H1 (cell line): ENCODE measurements around the gene SERINC5. TPM values are rescaled to one million over a fixed set of nuclear protein-coding genes. Genes with fewer than 3 reads are reported as not detected.

Source experiments
- CTCF ChIA-PET: fragments of 300-600 bp; sonication (Branson Sonifier 250); formaldehyde crosslinking; loops from one replicate; lab custom pipeline; 2021; ENCODE audit not compliant: partially characterized antibody; lab: Charles Lee
- POLR2A ChIA-PET: fragments of 300-600 bp; sonication (Branson Sonifier 250); formaldehyde crosslinking; loops from one replicate; lab custom pipeline; 2021; ENCODE audit warnings: inconsistent platforms; ENCODE audit not compliant: partially characterized antibody; lab: Charles Lee
- DNase-seq, 2 experiments: peaks; one replicate each; pipeline versions ENCODE4 v3.0.0 to v3.0.0-alpha.2; 2010 to 2022; ENCODE audit warnings: low spot score in 2 of 2, low read depth in 1 of 2, mixed read lengths in 1 of 2
- FAIRE-seq: peaks from 2 replicates; lab custom pipeline; 2011; peaks lifted over from hg19 to GRCh38; lab: Jason Lieb, UNC
- H2AFZ ChIP-seq: 2 replicates; pipeline ENCODE4 v1.8.1; 2012; ENCODE audit warnings: low read length, inconsistent platforms
- H2AK5ac ChIP-seq: 2 replicates; pipeline ENCODE4 v1.6.1; 2013; ENCODE audit warnings: low read depth, low read length
- H2BK120ac ChIP-seq: replicated peaks from 2 replicates; pipeline ENCODE3; 2013; ENCODE audit warnings: low read depth, low read length, inconsistent platforms
- H2BK12ac ChIP-seq: 2 replicates; pipeline ENCODE4 v1.6.1; 2013; ENCODE audit warnings: low read depth, low read length
- H2BK15ac ChIP-seq: 2 replicates; pipeline ENCODE4 v1.6.1; 2013; ENCODE audit warnings: low read length
- H2BK20ac ChIP-seq: 2 replicates; pipeline ENCODE4 v1.6.1; 2013; ENCODE audit warnings: low read length
- H2BK5ac ChIP-seq: 2 replicates; pipeline ENCODE4 v1.6.1; 2013; ENCODE audit warnings: low read depth, low read length
- H3K14ac ChIP-seq: 2 replicates; pipeline ENCODE4 v1.6.1; 2013; ENCODE audit warnings: inconsistent platforms; ENCODE audit not compliant: insufficient read length
- H3K18ac ChIP-seq: 2 replicates; pipeline ENCODE4 v1.6.1; 2013; ENCODE audit warnings: low read length; ENCODE audit errors: extremely low read depth
- H3K23ac ChIP-seq: 2 replicates; pipeline ENCODE4 v1.6.1; 2013; ENCODE audit warnings: inconsistent platforms; ENCODE audit not compliant: insufficient read length
- H3K23me2 ChIP-seq: 2 replicates; pipeline ENCODE4 v1.6.1; 2013; ENCODE audit warnings: low read depth, low read length
- H3K27ac ChIP-seq: 2 replicates; pipeline ENCODE4 v1.6.1; 2011; ENCODE audit warnings: low read depth, low read length, inconsistent platforms
- H3K27me3 ChIP-seq, 4 experiments: replicated peaks in 1 of 4; 1 replicate in 1 of 4; 2 replicates in 3 of 4; pipeline versions ENCODE4 v1.6.1 to v1.8.1; 2011 to 2013; ENCODE audit warnings: low read length in 3 of 4, mild to moderate bottlenecking in 3 of 4, inconsistent platforms in 2 of 4, mixed read lengths in 2 of 4, moderate library complexity in 1 of 4; ENCODE audit not compliant: control insufficient read depth in 3 of 4, insufficient read depth in 3 of 4; ENCODE audit errors: extremely low read depth in 1 of 4
- H3K36me3 ChIP-seq, 4 experiments: 2 replicates each; pipeline versions ENCODE4 v1.6.1 to v1.8.1; 2011 to 2013; ENCODE audit warnings: mild to moderate bottlenecking in 4 of 4, low read length in 3 of 4, moderate library complexity in 2 of 4, control low read depth in 1 of 4, inconsistent platforms in 1 of 4; ENCODE audit not compliant: insufficient read depth in 4 of 4, control insufficient read depth in 2 of 4
- H3K4ac ChIP-seq: replicated peaks from 2 replicates; pipeline ENCODE3; 2013; ENCODE audit warnings: low read length, low read depth, mixed read lengths, inconsistent platforms; ENCODE audit not compliant: insufficient read length
- H3K4me1 ChIP-seq, 4 experiments: replicated peaks in 1 of 4; 1 replicate in 1 of 4; 2 replicates in 3 of 4; pipeline versions ENCODE4 v1.6.1 to v1.8.1; 2011 to 2013; ENCODE audit warnings: low read length in 3 of 4, inconsistent platforms in 2 of 4, mixed read lengths in 1 of 4; ENCODE audit not compliant: insufficient read depth in 4 of 4, control insufficient read depth in 3 of 4
- H3K4me2 ChIP-seq, 2 experiments: 2 replicates each; pipeline versions ENCODE4 v1.6.1 to v1.8.1; 2011 to 2013; ENCODE audit warnings: low read depth in 2 of 2, low read length in 2 of 2, control low read depth in 1 of 2, inconsistent platforms in 1 of 2, mild to moderate bottlenecking in 1 of 2; ENCODE audit not compliant: insufficient read depth in 1 of 2
- H3K4me3 ChIP-seq, 4 experiments: fragments of 200-600, 300-600 bp in 1 of 4; sonication (generic), shearing (Covaris generic), sonication (Bioruptor Twin) in 1 of 4; 2 replicates each; pipeline versions ENCODE4 v1.5.1 to v1.8.1; 2011 to 2016; ENCODE audit warnings: low read length in 4 of 4, low read depth in 3 of 4, control low read depth in 2 of 4, inconsistent platforms in 2 of 4, mild to moderate bottlenecking in 2 of 4, mixed read lengths in 1 of 4, moderate library complexity in 1 of 4; ENCODE audit not compliant: insufficient read depth in 2 of 4; ENCODE audit errors: extremely low read depth in 1 of 4
- H3K56ac ChIP-seq: replicated peaks from 2 replicates; pipeline ENCODE3; 2013; ENCODE audit warnings: low read depth, mild to moderate bottlenecking, mixed read lengths, low read length, inconsistent platforms; ENCODE audit not compliant: insufficient read length
- H3K79me1 ChIP-seq: 2 replicates; pipeline ENCODE4 v1.6.1; 2013; ENCODE audit warnings: low read depth, low read length, control low read depth
- H3K79me2 ChIP-seq, 2 experiments: 2 replicates each; pipeline versions ENCODE4 v1.6.1 to v1.8.1; 2012 to 2013; ENCODE audit warnings: low read length in 2 of 2, mild to moderate bottlenecking in 2 of 2, inconsistent platforms in 1 of 2; ENCODE audit not compliant: insufficient read depth in 2 of 2, control insufficient read depth in 1 of 2
- H3K9ac ChIP-seq, 4 experiments: replicated peaks in 1 of 4; 1 replicate in 1 of 4; 2 replicates in 3 of 4; pipeline versions ENCODE4 v1.6.1 to v1.8.1; 2011 to 2013; ENCODE audit warnings: low read depth in 3 of 4, low read length in 3 of 4, control low read depth in 2 of 4, mild to moderate bottlenecking in 2 of 4, moderate library complexity in 2 of 4, inconsistent platforms in 1 of 4; ENCODE audit errors: extremely low read depth in 1 of 4
- H3K9me3 ChIP-seq, 2 experiments: 2 replicates each; pipeline versions ENCODE4 v1.6.1 to v1.8.1; 2012 to 2013; ENCODE audit warnings: mild to moderate bottlenecking in 2 of 2, moderate library complexity in 2 of 2, control low read depth in 1 of 2, inconsistent platforms in 1 of 2, low read depth in 1 of 2, low read length in 1 of 2, mixed read lengths in 1 of 2; ENCODE audit not compliant: insufficient read depth in 2 of 2
- H4K20me1 ChIP-seq, 2 experiments: replicated peaks in 1 of 2; 2 replicates each; pipeline versions ENCODE3 to v1.8.1; 2011 to 2013; ENCODE audit warnings: inconsistent platforms in 2 of 2, low read length in 2 of 2, mild to moderate bottlenecking in 1 of 2; ENCODE audit not compliant: insufficient read depth in 2 of 2, control insufficient read depth in 1 of 2
- H4K5ac ChIP-seq: 2 replicates; pipeline ENCODE4 v1.6.1; 2013; ENCODE audit warnings: low read length, low read depth, mixed read lengths, inconsistent platforms; ENCODE audit not compliant: insufficient read length
- H4K8ac ChIP-seq: 2 replicates; pipeline ENCODE4 v1.8.0; 2013; ENCODE audit warnings: mild to moderate bottlenecking, moderate library complexity, low read length, inconsistent platforms; ENCODE audit not compliant: insufficient read depth; ENCODE audit errors: extremely low read depth
- H4K91ac ChIP-seq: replicated peaks from 2 replicates; pipeline ENCODE3; 2013; ENCODE audit warnings: low read length, mixed read lengths, inconsistent platforms; ENCODE audit not compliant: insufficient read length
- FOSL1 ChIP-seq: IDR thresholded peaks from 2 replicates; pipeline ENCODE4 v1.6.1; 2011; ENCODE audit warnings: mild to moderate bottlenecking, low read depth, low read length, moderate library complexity; ENCODE audit not compliant: insufficient read depth
- SP2 ChIP-seq: IDR thresholded peaks from 2 replicates; pipeline ENCODE4 v1.6.1; 2012; ENCODE audit warnings: mild to moderate bottlenecking, low read length, inconsistent platforms
- USF2 ChIP-seq: IDR thresholded peaks from 2 replicates; pipeline ENCODE4 v1.6.1; 2011; ENCODE audit warnings: low read length, improper control_type of control experiment
- WGBS, 2 experiments: shearing (Covaris generic) in 1 of 2; methylation state at CpG; one replicate each; pipeline versions ENCODE4 v1.1.6 to v1.1.7; 2013 to 2015; ENCODE audit warnings: low lambda C conversion rate in 2 of 2, mixed read lengths in 2 of 2, inconsistent platforms in 1 of 2, low coverage in 1 of 2, missing lambda C conversion rate in 1 of 2; ENCODE audit not compliant: insufficient replicate concordance in 2 of 2, insufficient coverage in 1 of 2, insufficient read length in 1 of 2; ENCODE audit errors: extremely low coverage in 1 of 2, missing lambda C conversion rate in 1 of 2; 5-methylcytosine and 5-hydroxymethylcytosine counted together
- polyA plus RNA-seq, 7 experiments: library from polyadenylated mRNA; depleted of rRNA in 3 of 7; stranded (reverse) in 5 of 7; unstranded in 2 of 7; fragments of >200 nt in 5 of 7; fragments of 200-250 nt in 2 of 7; gene quantifications; 1 replicate in 5 of 7; 2 replicates in 1 of 7; 4 replicates in 1 of 7; pipeline versions ENCODE4 v1.2.1 to v1.2.3, GENCODE V29; 2011 to 2013; ENCODE audit warnings: missing spikeins in 2 of 7, mixed read lengths in 2 of 7
- total RNA-seq: library from RNA; stranded (reverse); fragmentation: NEBNext Ultra II Directional; extraction: Animal tissue kit (Norgen Biotek cat#: 25700); gene quantifications from 2 replicates; pipeline ENCODE4 v1.2.1, GENCODE V29; 2021

SERINC5 gene
- total and polyA plus RNA-seq, 2 of the 8 experiments (the other 6 are each of a cell fraction or from before 2014, with no cell fraction given): 32.2 to 149 TPM

- no peaks in the 10 kb centered on the region for H3K27me3 ChIP-seq
- peak overlapping the region; percentile 43; the same call in 1 of the 2 replicates for H2AK5ac ChIP-seq
- peaks cover 0 to 91% of the 10 kb centered on the region in 2 experiments; a peak in 3 of 4 replicates for H3K79me2 ChIP-seq
- no peak overlapping the region for H4K8ac ChIP-seq
- no peak overlapping the region for H2AFZ ChIP-seq
- DNase-seq (no peak), FAIRE-seq (no peak)
- H4K20me1 ChIP-seq: peaks cover 2% of the 10 kb centered on the region in 2 experiments
- H3K9ac ChIP-seq: no peak overlapping the region
- H3K14ac ChIP-seq: no peak overlapping the region
- no peak overlapping the region for H2BK15ac ChIP-seq
- no peak overlapping the region for H3K56ac ChIP-seq
- H2BK20ac ChIP-seq: peak overlapping the region; percentile 36; the same call in 1 of the 2 replicates
- peaks cover 9% of the 10 kb centered on the region for H3K79me1 ChIP-seq
- peaks cover 13 to 36% (median 26%) of the 10 kb centered on the region in 4 experiments for H3K4me1 ChIP-seq
- H3K27ac ChIP-seq: 0 out of 2 replicates have a peak overlapping the region, but pooled peaks have one; percentile 36
- H3K18ac ChIP-seq: peak overlapping the region; percentile 29; the same call in 1 of the 2 replicates
- no peaks in the 10 kb centered on the region for H3K23me2 ChIP-seq
- H2BK120ac ChIP-seq: peak overlapping the region; percentile 37
- peaks cover 0 to 5% (median 0%) of the 10 kb centered on the region in 4 experiments; a peak in 3 of 8 replicates for H3K36me3 ChIP-seq
- H3K9me3 ChIP-seq: no peaks in the 10 kb centered on the region
- H3K4me2 ChIP-seq: peak overlapping the region; percentile 26 to 55
- ChIA-PET CTCF (interaction anchor here (0.9 to 1.7 kb wide), 6 partner anchors 13 to 101 kb away, joined by 3 to 7 read pairs (median 4); no protein-coding TSS in a partner anchor), POLR2A (interaction anchor here (1.0 to 1.9 kb wide), 10 partner anchors 9 to 65 kb away, joined by 3 to 10 read pairs (median 5); partner anchors contain the start of gene SERINC5)
- TF ChIP-seq SP2 (no peak), USF2 (0 out of 2 replicates have a peak, but pooled peaks have one; percentile 35), FOSL1 (no peak)
- no peak overlapping the region for H4K5ac ChIP-seq
- H4K91ac ChIP-seq: peak overlapping the region; percentile 26
- peak overlapping the region in 1 of 4 experiments; percentile 19; a peak in 1 of 8 replicates for H3K4me3 ChIP-seq
- H2BK5ac ChIP-seq: peak overlapping the region; percentile 57; the same call in 1 of the 2 replicates
- peak overlapping the region; percentile 21; the same call in 1 of the 2 replicates for H2BK12ac ChIP-seq
- 81% methylated on average over 11 of the region's 11 CpGs; no CpG with 5 or more reads in 1 of the 2 experiments for WGBS, 2 experiments
- H3K4ac ChIP-seq: peak overlapping the region; percentile 79
- no peak overlapping the region for H3K23ac ChIP-seq
Observed at GRCh38 chr5:80192507-80193241, 63.2 kb downstream of the SERINC5 start.
